HG03159 (cell line): ENCODE results near the gene GAK.

Experiments used
- ATAC-seq: cut with Tn5 transposase; IDR thresholded peaks from one replicate; pipeline ENCODE4 v1.9.1; 2021; ENCODE audit warnings: mild to moderate bottlenecking, moderate library complexity; ENCODE audit not compliant: unreplicated experiment

GAK gene

GRCh38 chr4:855880-856224 lies 76.3 kb downstream of the GAK start:
- ATAC-seq = no peak

GRCh38 chr4:854356-854755 lies 77.8 kb downstream of the GAK start:
- ATAC-seq = no peak

- ATAC-seq = no peak
Measured at GRCh38 chr4:853416-853781, 78.7 kb downstream of the GAK start.

- no peak for ATAC-seq
Measured at GRCh38 chr4:851701-852430, 80.2 kb downstream of the GAK start.

GRCh38 chr4:850323-850945 lies 81.7 kb downstream of the GAK start:
- ATAC-seq = no peak

- ATAC-seq = no peak
Measured at GRCh38 chr4:849478-850175, 82.5 kb downstream of the GAK start.

- ATAC-seq = no peak
Measured at GRCh38 chr4:848803-849477, 83.2 kb downstream of the GAK start.

GRCh38 chr4:848307-848691 lies 83.8 kb downstream of the GAK start:
- no peak for ATAC-seq

GRCh38 chr4:845836-846251 lies 86.3 kb downstream of the GAK start:
- ATAC-seq = no peak

- no peak for ATAC-seq
Measured at GRCh38 chr4:845233-845835, 86.8 kb downstream of the GAK start.

- ATAC-seq = no peak
Measured at GRCh38 chr4:844752-845232, 87.3 kb downstream of the GAK start.

GRCh38 chr4:839675-840443 lies 92.3 kb downstream of the GAK start:
- ATAC-seq = no peak

- ATAC-seq = no peak
Measured at GRCh38 chr4:837772-838171, 94.3 kb downstream of the GAK start.

GRCh38 chr4:836750-837301 lies 95.3 kb downstream of the GAK start:
- no peak for ATAC-seq

- no peak for ATAC-seq
Measured at GRCh38 chr4:836003-836511, 96.1 kb downstream of the GAK start.

GRCh38 chr4:835148-836002 lies 96.7 kb downstream of the GAK start:
- ATAC-seq = no peak

GRCh38 chr4:834368-835147 lies 97.6 kb downstream of the GAK start:
- no peak for ATAC-seq

- no peak for ATAC-seq
Measured at GRCh38 chr4:833731-834367, 98.3 kb downstream of the GAK start.
